ENCODE results near the gene C19orf12.

DNA sequence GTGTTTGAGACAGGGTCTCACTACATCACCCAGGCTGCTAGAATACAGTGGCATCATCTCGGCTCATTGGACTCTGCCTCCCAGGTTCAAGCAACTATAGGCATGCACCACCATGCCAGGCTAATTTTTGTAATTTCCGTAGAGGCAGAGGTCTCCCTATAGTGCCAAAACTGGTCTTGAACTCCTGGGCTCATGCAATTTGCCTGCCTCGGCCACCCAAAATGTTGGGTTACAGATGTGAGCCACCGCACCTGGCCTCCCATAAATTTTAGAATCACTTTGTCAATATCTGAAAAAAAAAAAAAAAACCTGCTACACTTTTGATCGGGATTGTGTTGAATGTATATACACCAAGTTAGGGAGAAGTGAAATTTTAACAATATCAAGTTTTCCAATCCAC, 61.7 kb downstream of the C19orf12 start:
- TF ChIP-seq EGR1 (IDR thresholded peaks at IDR 0.05), result no peak
- no peak for TF ChIP-seq CREB1 (IDR thresholded peaks at IDR 0.05; ENCODE audit: low read depth)
- TF ChIP-seq EP300 (IDR thresholded peaks at IDR 0.05; ENCODE audit: borderline replicate concordance), result no peak
- no peak for TF ChIP-seq TAF1 (IDR thresholded peaks at IDR 0.05; ENCODE audit: low read depth)
- no peak for TF ChIP-seq FOXM1 (IDR thresholded peaks at IDR 0.05; ENCODE audit: borderline replicate concordance, low read depth)
- TF ChIP-seq, protein P1, sequence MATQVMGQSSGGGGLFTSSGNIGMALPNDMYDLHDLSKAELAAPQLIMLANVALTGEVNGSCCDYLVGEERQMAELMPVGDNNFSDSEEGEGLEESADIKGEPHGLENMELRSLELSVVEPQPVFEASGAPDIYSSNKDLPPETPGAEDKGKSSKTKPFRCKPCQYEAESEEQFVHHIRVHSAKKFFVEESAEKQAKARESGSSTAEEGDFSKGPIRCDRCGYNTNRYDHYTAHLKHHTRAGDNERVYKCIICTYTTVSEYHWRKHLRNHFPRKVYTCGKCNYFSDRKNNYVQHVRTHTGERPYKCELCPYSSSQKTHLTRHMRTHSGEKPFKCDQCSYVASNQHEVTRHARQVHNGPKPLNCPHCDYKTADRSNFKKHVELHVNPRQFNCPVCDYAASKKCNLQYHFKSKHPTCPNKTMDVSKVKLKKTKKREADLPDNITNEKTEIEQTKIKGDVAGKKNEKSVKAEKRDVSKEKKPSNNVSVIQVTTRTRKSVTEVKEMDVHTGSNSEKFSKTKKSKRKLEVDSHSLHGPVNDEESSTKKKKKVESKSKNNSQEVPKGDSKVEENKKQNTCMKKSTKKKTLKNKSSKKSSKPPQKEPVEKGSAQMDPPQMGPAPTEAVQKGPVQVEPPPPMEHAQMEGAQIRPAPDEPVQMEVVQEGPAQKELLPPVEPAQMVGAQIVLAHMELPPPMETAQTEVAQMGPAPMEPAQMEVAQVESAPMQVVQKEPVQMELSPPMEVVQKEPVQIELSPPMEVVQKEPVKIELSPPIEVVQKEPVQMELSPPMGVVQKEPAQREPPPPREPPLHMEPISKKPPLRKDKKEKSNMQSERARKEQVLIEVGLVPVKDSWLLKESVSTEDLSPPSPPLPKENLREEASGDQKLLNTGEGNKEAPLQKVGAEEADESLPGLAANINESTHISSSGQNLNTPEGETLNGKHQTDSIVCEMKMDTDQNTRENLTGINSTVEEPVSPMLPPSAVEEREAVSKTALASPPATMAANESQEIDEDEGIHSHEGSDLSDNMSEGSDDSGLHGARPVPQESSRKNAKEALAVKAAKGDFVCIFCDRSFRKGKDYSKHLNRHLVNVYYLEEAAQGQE (IDR thresholded peaks at IDR 0.05; ENCODE audit: low read depth), result no peak
- TF ChIP-seq, protein P2, sequence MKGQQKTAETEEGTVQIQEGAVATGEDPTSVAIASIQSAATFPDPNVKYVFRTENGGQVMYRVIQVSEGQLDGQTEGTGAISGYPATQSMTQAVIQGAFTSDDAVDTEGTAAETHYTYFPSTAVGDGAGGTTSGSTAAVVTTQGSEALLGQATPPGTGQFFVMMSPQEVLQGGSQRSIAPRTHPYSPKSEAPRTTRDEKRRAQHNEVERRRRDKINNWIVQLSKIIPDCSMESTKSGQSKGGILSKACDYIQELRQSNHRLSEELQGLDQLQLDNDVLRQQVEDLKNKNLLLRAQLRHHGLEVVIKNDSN (IDR thresholded peaks at IDR 0.05), result no peak

All from Ishikawa (cell line).